Measurements from ENCODE around the gene MEAF6. TPM values are rescaled to one million over a fixed set of nuclear protein-coding genes. Genes with fewer than 3 reads are reported as not detected.

MEAF6 gene
- total and polyA plus RNA-seq, 2 experiments from 2014 or later: 60.1 to 64.5 TPM

GRCh38 chr1:37482004-37482785, 32.4 kb downstream of the MEAF6 start:
- TF ChIP-seq ETS1 (IDR thresholded peaks at IDR 0.05): no peak
- TF ChIP-seq ZNF114 (CRISPR knock-in tag; IDR thresholded peaks at IDR 0.05): no peak
- Histone ChIP-seq H3K27ac (ENCODE audit: low read depth) (no peak overlapping the region), H2AFZ (no peak overlapping the region), H3K4me2 (no peak overlapping the region), H4K20me1 (replicated peaks; ENCODE audit: insufficient read depth) (no peaks in the 10 kb centered on the region; the same call in 1 of the 2 replicates), H3K36me3 (ENCODE audit: insufficient read depth) (no peaks in the 10 kb centered on the region), H3K27me3 (ENCODE audit: insufficient read depth) (no peaks in the 10 kb centered on the region), H3F3A (replicated peaks; ENCODE audit: low read depth) (0 out of 2 replicates have a peak, but pooled peaks cover 3% of the 10 kb centered on the region), H3K4me1 (ENCODE audit: insufficient read depth) (peaks cover 23% of the 10 kb centered on the region), H3K9me2 (ENCODE audit: insufficient read depth) (no peaks in the 10 kb centered on the region), H3K4me3 (no peak overlapping the region), H3K79me2 (replicated peaks; ENCODE audit: insufficient read depth) (peaks cover 20% of the 10 kb centered on the region)
- Mint-ChIP-seq H3K27ac (no peak overlapping the region), H3K27me3 (ENCODE audit: insufficient read depth, low read depth, poor library complexity) (peaks cover 12% of the 10 kb centered on the region), H3K4me3 (no peak overlapping the region), H3K4me1 (peaks cover 31% of the 10 kb centered on the region), H3K36me3 (ENCODE audit: low read depth) (peaks cover 43% of the 10 kb centered on the region), H3K9me3 (no peaks in the 10 kb centered on the region)
- DNase-seq (ENCODE audit: low spot score) (no peak), ATAC-seq (no peak)

- H3K4me3 ChIP-seq: no peak overlapping the region
- Mint-ChIP-seq H3K27me3 (ENCODE audit: insufficient read depth, low read depth, poor library complexity) (peaks cover 12% of the 10 kb centered on the region), H3K4me3 (no peak overlapping the region), H3K9me3 (no peaks in the 10 kb centered on the region), H3K27ac (no peak overlapping the region), H3K36me3 (ENCODE audit: low read depth) (peaks cover 43% of the 10 kb centered on the region), H3K4me1 (peaks cover 31% of the 10 kb centered on the region)
- no peak overlapping the region for H3K27ac ChIP-seq (ENCODE audit: low read depth)
- H3K27me3 ChIP-seq (ENCODE audit: insufficient read depth): no peaks in the 10 kb centered on the region
- DNase-seq (ENCODE audit: low spot score) (no peak), ATAC-seq (no peak)
- H3K4me1 ChIP-seq (ENCODE audit: insufficient read depth): peaks cover 24% of the 10 kb centered on the region
- no peaks in the 10 kb centered on the region for H3K36me3 ChIP-seq (ENCODE audit: insufficient read depth)
- H3K9me2 ChIP-seq (ENCODE audit: insufficient read depth): no peaks in the 10 kb centered on the region
- peaks cover 20% of the 10 kb centered on the region for H3K79me2 ChIP-seq (replicated peaks; ENCODE audit: insufficient read depth)
- no peaks in the 10 kb centered on the region; the same call in 1 of the 2 replicates for H4K20me1 ChIP-seq (replicated peaks; ENCODE audit: insufficient read depth)
- H2AFZ ChIP-seq: no peak overlapping the region
- H3F3A ChIP-seq (replicated peaks; ENCODE audit: low read depth): no peaks in the 10 kb centered on the region
- H3K4me2 ChIP-seq: no peak overlapping the region
- TF ChIP-seq POLR2AphosphoS5 (IDR thresholded peaks at IDR 0.05; ENCODE audit: low read depth) (no peak), STAT1 (IDR thresholded peaks at IDR 0.05; ENCODE audit: unreplicated experiment) (no peak), REST (IDR thresholded peaks at IDR 0.05; ENCODE audit: unreplicated experiment) (no peak), ZNF114 (CRISPR knock-in tag; IDR thresholded peaks at IDR 0.05) (no peak), CREB1 (CRISPR knock-in tag; IDR thresholded peaks at IDR 0.05; ENCODE audit: low read depth) (no peak), ZNF462 (CRISPR knock-in tag; IDR thresholded peaks at IDR 0.05) (no peak), EZH2phosphoT487 (IDR thresholded peaks at IDR 0.05; ENCODE audit: unreplicated experiment) (no peak), ZNF331 (CRISPR knock-in tag; IDR thresholded peaks at IDR 0.05; ENCODE audit: low read depth) (no peak)
Observed at GRCh38 chr1:37481289-37482003, 33.1 kb downstream of the MEAF6 start.
